ENCODE results near the gene ARAP2. TPM values are rescaled to one million over a fixed set of nuclear protein-coding genes. Genes with fewer than 3 reads are reported as not detected.
A peak's percentile ranks its signal among the peaks of the same experiment; 100 is the strongest.

ARAP2 gene
- total RNA-seq, 2 donors from 2014 or later = 24.5 to 90.8 TPM

DNA sequence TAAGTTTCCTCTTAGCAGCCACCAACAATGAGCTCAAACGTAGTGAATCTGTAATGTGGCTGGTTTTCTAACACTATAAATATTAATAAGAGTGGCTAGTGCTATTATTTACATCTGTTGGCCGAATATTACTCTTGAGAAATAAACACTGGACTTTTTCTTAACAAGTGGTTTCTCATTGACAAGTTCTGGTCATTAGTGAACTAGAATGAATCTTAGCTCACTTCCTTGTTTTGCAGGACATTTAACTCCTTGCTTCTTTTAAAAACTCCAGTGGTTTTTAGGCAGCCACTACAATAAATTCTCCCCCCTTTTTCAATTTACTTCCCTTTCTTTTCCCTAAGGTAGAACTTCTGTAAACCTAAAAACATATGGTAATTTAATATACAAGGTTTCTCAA is 177.2 kb downstream of the ARAP2 start:
- peaks cover 4 to 7% of the 10 kb centered on the region in 2 donors for H3K9me3 Mint-ChIP-seq
- ATAC-seq (no peak), DNase-seq (ENCODE audit: low spot score in 2 of 2) (no peak)
- H3K27ac Mint-ChIP-seq = no peak overlapping the region
- peaks cover 19 to 34% of the 10 kb centered on the region in 2 donors for H3K36me3 Mint-ChIP-seq

DNA sequence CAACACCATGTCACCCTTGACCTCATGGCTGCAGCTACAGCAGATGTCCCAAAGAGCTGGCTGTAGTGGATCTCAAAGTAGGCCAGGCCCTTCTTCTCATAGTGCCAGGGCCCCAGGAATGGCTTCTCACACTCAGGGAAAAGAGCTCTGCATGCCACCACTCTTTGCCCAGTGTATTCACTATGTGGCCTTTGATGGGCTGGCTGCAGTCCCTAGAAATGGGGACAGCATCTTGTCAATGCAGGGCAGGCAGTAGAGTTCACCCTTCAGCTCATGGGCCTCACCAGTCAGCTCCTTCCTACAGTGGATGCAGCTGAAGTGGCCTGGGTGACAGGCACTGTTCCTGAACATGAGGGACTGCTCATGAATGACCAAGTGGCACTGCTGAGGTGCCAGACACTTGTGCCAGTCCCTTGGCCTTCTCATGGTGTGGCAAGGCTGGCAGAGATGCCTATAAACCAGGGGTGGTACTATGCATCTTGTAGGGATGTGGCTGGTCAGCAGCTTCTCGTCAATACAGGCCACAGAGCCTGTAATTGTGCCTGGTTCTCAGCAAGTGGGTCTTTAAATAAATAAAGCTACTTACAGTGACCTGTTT is 178.9 kb downstream of the ARAP2 start:
- Mint-ChIP-seq H3K36me3 (peaks cover 27 to 28% of the 10 kb centered on the region in 2 donors), H3K9me3 (peaks cover 9 to 13% of the 10 kb centered on the region in 2 donors), H3K27ac (no peak overlapping the region)
- DNase-seq (ENCODE audit: low spot score in 2 of 2) (no peak), ATAC-seq (peak in 1 of 2 donors; percentile 14)

- Mint-ChIP-seq H3K9me3 (peaks cover 9 to 13% of the 10 kb centered on the region in 2 donors), H3K36me3 (peaks cover 27 to 28% of the 10 kb centered on the region in 2 donors), H3K27ac (peak overlapping the region in 1 of 2 donors; percentile 75)
- DNase-seq (ENCODE audit: low spot score in 2 of 2) (no peak), ATAC-seq (no peak)
Measured at GRCh38 chr4:36064117-36064516, 180.2 kb downstream of the ARAP2 start.

DNA sequence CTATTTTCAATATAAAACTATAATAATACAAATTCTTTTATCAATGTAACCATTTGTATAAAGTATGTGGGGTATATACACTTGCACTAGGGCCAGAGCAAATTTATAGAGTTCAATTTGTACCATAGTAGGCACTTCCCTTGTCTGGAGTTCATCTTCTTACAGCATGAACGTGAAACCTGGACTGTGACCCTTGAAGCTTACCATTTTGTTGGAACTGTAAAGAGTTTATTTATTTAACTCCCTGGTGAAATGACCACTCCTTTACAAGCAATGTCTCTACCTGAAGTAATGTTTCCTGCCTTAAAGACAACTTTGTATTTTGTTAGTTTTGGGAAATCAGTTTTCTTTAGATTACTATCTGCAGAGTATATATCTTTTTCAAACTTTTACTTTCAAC is 188.2 kb downstream of the ARAP2 start:
- DNase-seq (ENCODE audit: low spot score in 2 of 2) (no peak), ATAC-seq (no peak)
- Mint-ChIP-seq H3K36me3 (no peaks in the 10 kb centered on the region), H3K27ac (no peak overlapping the region), H3K9me3 (no peaks in the 10 kb centered on the region)

- no peak for ATAC-seq
- Mint-ChIP-seq H3K9me3 (no peaks in the 10 kb centered on the region), H3K27ac (no peak overlapping the region), H3K36me3 (no peaks in the 10 kb centered on the region)
- DNase-seq (ENCODE audit: low spot score in 2 of 2) = no peak
Measured at GRCh38 chr4:36054694-36055422, 189.5 kb downstream of the ARAP2 start.

GRCh38 chr4:36053930-36054329 is 190.4 kb downstream of the ARAP2 start:
- no peaks in the 10 kb centered on the region for H3K36me3 Mint-ChIP-seq
- no peak overlapping the region for H3K27ac Mint-ChIP-seq
- no peaks in the 10 kb centered on the region for H3K9me3 Mint-ChIP-seq
- DNase-seq (ENCODE audit: low spot score in 2 of 2) (no peak), ATAC-seq (no peak)

- Mint-ChIP-seq H3K36me3 (no peaks in the 10 kb centered on the region), H3K27ac (no peak overlapping the region), H3K9me3 (no peaks in the 10 kb centered on the region)
- DNase-seq (ENCODE audit: low spot score in 2 of 2) = no peak
- ATAC-seq = no peak
Measured at GRCh38 chr4:36051634-36052033, 192.7 kb downstream of the ARAP2 start.

GRCh38 chr4:36046026-36046425 is 198.3 kb downstream of the ARAP2 start:
- ATAC-seq = no peak
- H3K36me3 Mint-ChIP-seq = no peaks in the 10 kb centered on the region
- no peaks in the 10 kb centered on the region for H3K9me3 Mint-ChIP-seq
- no peak for DNase-seq (ENCODE audit: low spot score in 2 of 2)
- no peak overlapping the region for H3K27ac Mint-ChIP-seq

- Mint-ChIP-seq H3K9me3 (no peaks in the 10 kb centered on the region), H3K27ac (no peak overlapping the region), H3K36me3 (no peaks in the 10 kb centered on the region)
- no peak for ATAC-seq
- DNase-seq (ENCODE audit: low spot score in 2 of 2) = no peak
Measured at GRCh38 chr4:36043901-36044300, 200.4 kb downstream of the ARAP2 start.

- no peaks in the 10 kb centered on the region for H3K36me3 Mint-ChIP-seq
- ATAC-seq (no peak), DNase-seq (ENCODE audit: low spot score in 2 of 2) (no peak)
- H3K27ac Mint-ChIP-seq = peak overlapping the region in 1 of 2 donors; percentile 51
- H3K9me3 Mint-ChIP-seq = no peaks in the 10 kb centered on the region
Measured at GRCh38 chr4:36043241-36043640, 201.1 kb downstream of the ARAP2 start.

DNA sequence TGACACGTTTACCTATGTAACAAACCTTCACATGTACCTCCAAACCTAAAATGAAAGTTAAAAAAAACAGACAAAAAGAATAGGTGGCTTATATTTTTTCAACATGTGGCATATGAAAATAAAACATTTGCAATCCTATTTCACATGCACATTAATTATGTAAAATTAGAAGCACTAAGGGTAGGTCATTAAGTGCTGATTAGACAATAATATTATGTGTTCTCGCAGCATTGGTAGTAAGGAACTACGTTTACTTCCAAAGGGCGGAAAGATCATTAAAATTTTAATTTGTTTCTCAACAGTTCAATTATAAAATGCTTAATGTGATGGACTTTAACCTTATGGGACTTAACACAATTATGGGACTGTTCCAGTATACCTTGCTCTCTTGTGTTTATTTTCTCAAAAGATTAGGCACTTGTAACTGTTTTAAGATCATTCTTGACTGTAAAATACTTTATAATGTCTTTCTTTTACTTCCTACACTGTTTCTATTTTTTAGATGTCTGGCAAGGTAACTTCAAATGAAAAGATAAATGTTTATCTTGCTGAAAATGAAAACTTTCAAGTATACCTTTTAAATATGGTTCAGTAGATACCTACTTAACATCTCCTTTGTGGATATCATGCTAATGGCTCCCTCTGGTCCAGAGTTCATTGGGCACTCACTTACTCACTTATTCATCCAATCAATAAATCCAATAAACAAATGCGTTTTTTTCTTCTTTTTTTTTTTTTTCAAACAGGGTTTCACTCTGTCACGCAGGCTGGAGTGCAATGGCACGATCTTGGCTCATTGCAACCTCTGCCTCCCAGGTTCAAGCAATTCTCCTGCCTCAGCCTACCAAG is 202.0 kb downstream of the ARAP2 start:
- H3K27ac Mint-ChIP-seq = no peak overlapping the region
- DNase-seq (ENCODE audit: low spot score in 2 of 2) (no peak), ATAC-seq (no peak)
- H3K36me3 Mint-ChIP-seq = no peaks in the 10 kb centered on the region
- no peaks in the 10 kb centered on the region for H3K9me3 Mint-ChIP-seq

DNA sequence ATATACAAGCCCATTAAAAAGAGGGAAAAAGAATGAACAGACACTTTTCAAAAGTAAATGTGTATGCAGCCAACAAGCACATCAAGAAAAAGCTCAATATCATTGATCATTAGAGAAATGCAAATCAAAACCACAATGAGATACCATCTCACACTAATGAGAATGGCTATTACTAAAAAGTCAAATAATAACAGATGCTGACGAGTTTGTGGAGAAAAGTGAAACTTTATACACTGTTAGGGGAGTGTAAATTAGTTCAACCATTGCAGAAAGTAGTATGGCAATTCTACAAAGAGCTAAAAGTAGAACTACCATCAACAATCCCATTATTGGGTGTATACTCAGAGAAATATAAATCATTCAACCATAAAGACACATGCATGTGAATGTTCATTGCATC is 203.0 kb downstream of the ARAP2 start:
- DNase-seq (ENCODE audit: low spot score in 2 of 2) = no peak
- H3K27ac Mint-ChIP-seq = no peak overlapping the region
- ATAC-seq = no peak
- H3K36me3 Mint-ChIP-seq = no peaks in the 10 kb centered on the region
- no peaks in the 10 kb centered on the region for H3K9me3 Mint-ChIP-seq

DNA sequence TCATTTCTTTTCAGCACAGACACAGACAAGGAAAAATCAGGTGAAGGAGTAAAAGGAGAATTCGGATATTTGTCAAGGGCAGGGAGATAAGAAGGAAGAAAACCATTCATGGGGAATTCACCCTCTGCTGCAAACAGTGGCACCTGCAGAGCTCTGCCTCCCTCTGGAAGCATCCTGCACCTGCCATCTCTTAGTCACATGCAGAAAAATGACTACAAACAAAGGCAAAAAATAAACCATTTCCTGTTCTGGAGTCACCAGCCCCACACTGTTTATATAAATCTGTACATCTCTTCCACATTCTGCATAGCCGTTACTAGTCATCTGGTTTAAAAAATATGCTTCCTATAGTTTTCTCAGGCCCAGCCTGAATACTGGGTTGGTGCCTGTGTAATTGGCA is 205.3 kb downstream of the ARAP2 start:
- peak overlapping the region in 1 of 2 donors; percentile 70 for H3K27ac Mint-ChIP-seq
- H3K9me3 Mint-ChIP-seq = no peaks in the 10 kb centered on the region
- ATAC-seq = peak in 1 of 2 donors; percentile 47
- no peak for DNase-seq (ENCODE audit: low spot score in 2 of 2)
- H3K36me3 Mint-ChIP-seq = peaks cover 0 to 7% of the 10 kb centered on the region in 2 donors

- H3K9me3 Mint-ChIP-seq = no peaks in the 10 kb centered on the region
- peaks cover 0 to 7% of the 10 kb centered on the region in 2 donors for H3K36me3 Mint-ChIP-seq
- no peak overlapping the region for H3K27ac Mint-ChIP-seq
- DNase-seq (ENCODE audit: low spot score in 2 of 2) (no peak), ATAC-seq (no peak)
Measured at GRCh38 chr4:36038491-36038890, 205.8 kb downstream of the ARAP2 start.

GRCh38 chr4:36037127-36037526 is 207.2 kb downstream of the ARAP2 start:
- Mint-ChIP-seq H3K9me3 (no peaks in the 10 kb centered on the region), H3K36me3 (peaks cover 0 to 7% of the 10 kb centered on the region in 2 donors), H3K27ac (no peak overlapping the region)
- ATAC-seq = no peak
- DNase-seq (ENCODE audit: low spot score in 2 of 2) = no peak

DNA sequence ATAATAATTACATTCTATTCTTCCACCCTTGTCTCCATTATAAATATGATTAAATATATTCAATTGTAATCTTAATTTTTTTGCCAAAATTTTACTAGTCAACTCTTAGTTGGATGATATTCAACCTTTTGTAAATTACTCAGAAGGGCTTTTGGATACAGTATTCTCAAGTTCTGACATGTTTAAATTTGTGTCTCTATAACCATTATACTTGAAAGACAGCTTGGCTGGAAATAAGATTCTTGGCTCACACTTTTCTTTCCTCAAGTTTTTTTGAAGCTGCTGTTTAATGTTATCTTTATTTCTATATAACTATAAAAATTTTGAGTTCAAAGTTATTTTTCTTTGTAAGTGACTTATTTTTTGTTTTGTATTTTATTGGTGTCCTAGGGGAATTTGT is 214.4 kb downstream of the ARAP2 start:
- DNase-seq (ENCODE audit: low spot score in 2 of 2) = no peak
- no peaks in the 10 kb centered on the region for H3K9me3 Mint-ChIP-seq
- no peak for ATAC-seq
- no peak overlapping the region for H3K27ac Mint-ChIP-seq
- H3K36me3 Mint-ChIP-seq = peaks cover 0 to 7% of the 10 kb centered on the region in 2 donors

DNA sequence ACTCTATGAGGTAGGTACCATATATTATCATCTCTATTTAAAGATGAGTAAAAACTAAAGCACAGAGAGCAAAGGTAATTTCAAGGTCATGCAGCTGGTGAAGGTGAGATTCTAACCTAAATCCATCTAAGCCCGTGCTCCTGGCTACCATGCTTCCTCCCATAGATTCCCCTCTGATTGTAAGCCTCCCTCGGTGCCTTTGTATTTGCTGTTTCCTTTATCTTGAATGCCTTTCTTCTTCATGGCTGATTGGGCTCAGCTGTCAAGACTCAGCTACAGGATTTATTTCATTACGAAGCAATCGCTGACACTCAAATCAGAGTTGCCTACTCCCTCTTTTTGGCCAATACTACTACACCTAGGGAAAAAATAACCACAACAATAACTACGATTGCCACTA is 217.1 kb downstream of the ARAP2 start:
- H3K36me3 Mint-ChIP-seq = no peaks in the 10 kb centered on the region
- ATAC-seq (no peak), DNase-seq (ENCODE audit: low spot score in 2 of 2) (no peak)
- H3K27ac Mint-ChIP-seq = no peak overlapping the region
- no peaks in the 10 kb centered on the region for H3K9me3 Mint-ChIP-seq

All from activated naive CD4-positive, alpha-beta T cell treated with anti-CD3 and anti-CD28 coated beads, Interleukin-2, amount 50 U/mL, for 72 hours (primary cell).